Stimulated activated CD4-positive, alpha-beta T cell treated with anti-CD3 and anti-CD28 coated beads, Interleukin-4, amount 100 ng/mL, for 4 hours (primary cell): Measurements from ENCODE around the gene COPB2.
A peak's percentile ranks its signal among the peaks of the same experiment; 100 is the strongest.
"Not testable (repeated sequence)": the region's sequence is repeated elsewhere in the genome, so short reads cannot be mapped to it uniquely, and the experiment has no call there.

Experiments
- DNase-seq, 2 experiments: peaks; one replicate each; pipeline ENCODE4 v3.0.0-alpha.2; 2020

The COPB2 gene

DNA sequence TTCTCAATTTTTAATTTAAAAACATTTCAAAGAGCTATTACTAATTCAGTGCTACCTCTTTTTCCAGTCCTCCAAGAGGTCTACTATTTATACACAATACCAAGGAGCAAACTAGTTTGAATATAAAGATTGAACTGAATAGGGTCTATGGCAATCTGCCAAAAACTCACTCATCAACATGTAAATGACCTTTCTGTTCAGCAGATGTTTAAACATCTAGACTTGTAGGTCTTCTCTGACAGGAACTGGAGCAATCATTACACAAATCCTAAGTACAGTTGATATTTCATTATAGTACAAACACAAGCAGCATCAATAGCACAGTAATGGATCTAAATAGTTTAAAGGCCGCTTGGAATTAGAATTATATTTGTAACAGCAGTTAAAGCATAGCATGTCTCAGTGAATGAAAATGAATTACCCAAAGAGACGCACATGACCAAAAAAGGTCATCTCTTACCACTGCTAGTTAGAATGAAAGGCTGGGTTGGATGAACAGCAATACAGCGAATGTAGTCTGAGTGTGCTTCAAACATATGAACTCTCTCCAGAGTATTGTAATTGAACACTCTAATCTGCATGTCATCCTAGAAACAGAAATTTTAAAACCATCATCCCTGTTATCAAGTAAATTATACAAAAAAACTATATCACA, 10.7 kb downstream of the COPB2 start:
- no peak for DNase-seq

DNA sequence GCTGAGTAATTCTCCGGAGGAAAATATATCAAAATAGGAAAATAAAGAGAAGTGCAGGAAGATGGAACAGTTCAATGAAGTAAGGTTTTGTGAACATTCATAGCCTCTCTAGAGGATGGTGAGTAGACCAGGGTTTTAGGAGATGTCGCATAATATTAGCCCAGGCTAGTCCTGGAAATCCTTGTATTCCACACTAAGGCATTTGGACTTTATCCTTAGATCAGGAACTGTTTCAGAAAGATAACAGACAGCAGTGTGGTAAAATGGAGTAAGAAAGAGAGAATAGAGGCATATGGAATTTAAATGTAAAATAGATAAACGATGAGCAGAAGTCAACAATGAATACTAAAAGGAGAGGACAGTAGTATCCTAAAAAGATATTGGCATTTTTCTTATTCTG, 12.1 kb downstream of the COPB2 start:
- no peak for DNase-seq

- DNase-seq = no peak
These were observed 15.3 kb downstream of the COPB2 start for GRCh38 chr3:139374099-139374498.

- DNase-seq = no peak
These were observed 24.9 kb downstream of the COPB2 start for GRCh38 chr3:139364549-139364948.

- no peak for DNase-seq
These were observed 28.2 kb downstream of the COPB2 start for GRCh38 chr3:139361276-139361675.

DNA sequence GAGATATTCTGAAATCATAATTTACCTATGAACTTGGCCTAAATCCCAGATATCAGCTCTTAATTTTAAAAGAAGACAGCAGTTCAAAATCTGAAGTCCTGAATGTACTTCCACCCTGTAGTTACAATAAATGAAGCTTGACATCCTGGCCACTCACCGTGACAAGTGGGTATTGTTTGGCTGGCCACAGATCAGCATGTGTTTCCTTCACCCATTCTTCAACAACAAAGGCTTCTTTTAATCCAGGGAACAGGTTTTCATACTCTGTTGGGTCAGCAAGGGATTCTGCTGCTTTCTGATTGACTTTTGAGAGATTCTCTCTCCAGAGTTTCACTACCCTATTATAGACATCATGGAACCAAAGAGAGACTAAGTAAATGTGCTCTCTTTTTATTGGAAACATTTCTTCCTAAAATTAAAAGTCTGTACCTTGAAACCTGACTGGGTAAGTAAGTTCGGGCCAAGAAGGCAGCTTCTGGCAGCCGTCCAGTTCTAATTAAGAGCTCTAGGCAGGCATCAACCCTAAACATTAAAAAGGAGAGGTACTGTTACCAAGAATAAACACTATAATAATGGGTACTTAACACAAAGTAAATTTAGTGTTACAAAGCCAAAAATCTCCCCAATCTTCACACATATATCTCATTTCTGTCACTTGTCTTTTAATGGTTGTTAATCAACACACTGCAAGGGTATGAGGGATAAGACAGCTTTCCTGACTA, 30.4 kb downstream of the COPB2 start:
- no peak for DNase-seq

DNA sequence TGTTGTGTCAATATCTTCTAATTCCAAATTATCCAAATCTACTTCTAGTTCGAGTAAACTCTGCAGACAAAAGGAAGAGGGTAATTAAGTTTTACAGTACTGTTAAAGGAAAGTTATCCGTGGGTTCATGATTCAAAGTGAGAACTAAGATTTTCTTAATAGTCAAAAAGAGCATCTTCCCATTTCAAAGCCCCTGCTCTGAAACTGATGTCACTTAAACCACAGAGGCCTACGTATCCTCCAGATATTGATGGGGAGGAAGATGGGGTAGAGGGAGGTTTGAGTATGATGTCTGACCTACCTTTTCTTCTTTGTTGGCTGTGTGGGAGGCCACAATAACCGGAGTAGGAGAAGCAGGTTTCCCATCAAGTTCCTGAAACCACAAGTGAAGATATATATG, 31.5 kb downstream of the COPB2 start:
- no peak for DNase-seq

DNA sequence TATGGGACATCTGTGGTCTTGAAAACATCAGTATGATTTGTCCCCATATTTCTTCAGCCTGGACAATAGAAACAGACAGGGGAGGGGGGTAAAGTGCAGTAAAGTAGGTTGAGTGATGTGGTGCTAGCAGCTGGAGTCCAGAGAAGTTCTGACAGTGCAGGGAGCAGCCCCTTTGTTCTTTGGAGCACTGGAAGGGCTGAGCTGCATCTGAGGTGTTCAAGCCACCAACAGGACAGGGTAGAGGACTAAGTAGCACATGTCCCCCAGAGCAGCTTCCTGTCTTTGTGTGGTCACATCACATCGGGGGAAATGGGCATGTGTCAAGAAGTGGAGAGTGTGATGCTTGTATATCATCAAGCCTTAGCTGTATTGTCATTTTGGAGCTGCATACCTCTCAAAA, 33.6 kb downstream of the COPB2 start:
- no peak for DNase-seq

- no peak for DNase-seq
These were observed 34.0 kb downstream of the COPB2 start for GRCh38 chr3:139355476-139355875.

DNA sequence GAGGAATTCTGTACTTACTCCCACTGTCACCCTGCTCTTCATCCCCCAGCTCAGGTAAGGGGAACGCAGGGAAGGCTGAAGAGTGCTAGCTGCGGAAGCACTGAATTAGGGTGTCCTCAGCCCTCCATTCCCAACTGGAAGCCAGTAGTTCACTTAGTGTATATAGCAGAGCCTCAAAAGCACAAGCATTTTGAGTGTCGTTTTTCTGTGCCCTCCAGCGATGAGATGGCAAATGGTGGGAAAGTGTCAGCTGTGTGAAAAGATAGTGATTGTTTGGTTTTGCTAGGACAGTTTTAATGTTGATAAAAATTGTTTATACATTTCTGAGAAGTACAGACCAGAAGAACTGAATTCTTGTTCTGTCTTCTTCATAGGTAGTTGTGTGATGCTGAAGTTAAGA, 34.8 kb downstream of the COPB2 start:
- no peak for DNase-seq

DNA sequence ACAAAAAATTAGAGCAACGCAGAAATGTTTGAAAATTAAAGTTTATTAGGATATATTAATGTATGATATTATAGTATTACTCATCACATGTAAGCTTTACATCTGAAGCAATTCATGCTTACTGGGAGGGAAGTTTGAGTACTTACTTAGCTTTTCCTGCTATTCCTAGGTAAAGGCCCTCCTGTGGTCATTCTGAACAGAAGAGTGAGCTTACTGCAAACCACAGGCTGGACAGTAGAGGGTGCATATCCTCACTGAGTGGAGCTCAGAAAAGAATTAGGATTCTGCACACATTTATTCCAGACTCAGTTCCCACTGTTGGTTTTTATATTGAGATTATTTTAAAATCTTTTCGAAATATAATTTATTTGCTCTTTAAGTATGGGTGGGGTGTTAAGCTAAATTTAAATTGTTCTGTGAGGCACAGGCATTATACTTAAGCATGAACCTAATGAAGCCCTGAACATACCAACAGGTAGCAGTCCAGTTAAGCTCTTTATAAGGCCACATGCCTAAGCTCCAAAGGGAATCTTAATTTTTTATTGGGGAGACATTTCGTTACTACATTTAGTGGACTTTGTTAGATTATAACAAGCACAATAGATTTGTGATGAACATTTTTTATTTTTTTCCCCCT, 35.4 kb downstream of the COPB2 start:
- DNase-seq = no peak

DNA sequence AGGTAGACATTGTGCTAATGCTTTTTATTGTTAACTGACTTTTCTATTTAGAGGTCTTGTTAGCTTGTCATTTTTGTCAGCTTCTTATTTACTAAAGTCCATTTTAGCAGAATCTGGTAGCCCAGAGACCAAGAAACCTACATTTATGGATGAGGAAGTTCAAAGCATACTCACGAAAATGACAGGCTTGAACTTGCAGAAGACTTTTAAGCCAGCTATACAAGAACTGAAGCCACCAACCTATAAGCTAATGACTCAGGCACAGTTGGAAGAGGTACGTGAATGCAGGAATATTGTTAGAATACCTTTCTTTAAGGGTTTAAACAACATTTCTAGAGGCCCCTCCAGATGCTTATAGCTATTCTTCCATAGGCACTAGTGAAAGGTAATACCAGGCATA, 42.7 kb downstream of the COPB2 start:
- DNase-seq = no peak

DNA sequence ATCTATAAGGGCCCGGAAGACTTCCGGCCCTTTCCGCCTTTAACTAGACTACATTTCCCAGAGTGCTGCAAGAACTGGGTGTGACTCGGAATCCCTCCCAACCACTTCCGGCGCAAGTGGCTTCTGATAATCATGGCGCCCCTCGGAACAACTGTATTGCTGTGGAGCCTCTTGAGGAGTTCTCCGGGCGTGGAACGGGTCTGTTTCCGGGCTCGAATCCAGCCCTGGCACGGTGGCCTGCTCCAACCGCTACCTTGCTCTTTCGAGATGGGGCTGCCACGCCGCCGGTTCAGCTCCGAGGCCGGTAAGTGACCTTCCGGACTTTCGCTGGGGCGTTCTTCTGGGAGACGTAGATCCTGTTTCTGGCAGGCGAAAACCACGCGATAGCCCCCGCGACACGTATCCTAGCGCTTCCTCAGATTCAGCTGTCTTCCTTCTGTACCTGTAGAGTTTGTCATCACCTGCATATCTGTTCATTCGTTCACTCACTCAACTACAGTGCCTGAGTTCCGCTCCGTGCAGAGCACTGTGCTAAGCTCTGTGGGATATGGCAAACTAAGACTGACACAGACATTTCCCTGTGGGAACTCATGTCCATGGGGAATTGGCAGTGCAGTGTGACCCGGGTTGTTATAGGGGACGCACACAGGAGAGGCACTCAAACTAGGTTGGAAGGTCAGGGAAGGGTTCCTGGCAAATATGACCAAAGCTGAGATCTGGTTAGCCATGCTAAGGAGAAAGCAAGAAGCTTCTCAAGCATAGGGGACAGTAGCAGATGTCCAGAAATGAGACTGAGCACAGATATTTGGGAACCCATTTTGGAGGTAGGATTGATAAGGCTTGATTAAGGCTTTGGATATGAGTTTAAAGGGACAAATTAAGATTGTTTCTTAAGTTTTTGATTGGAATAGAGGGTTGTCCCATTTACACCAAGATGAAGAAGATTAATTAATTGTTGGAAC, 45.3 kb downstream of the COPB2 start, which contains the start of gene MRPS22:
Gene MRPS22 (plus strand): TSS at position 126 of the 962 bp plus-strand sequence. CDS start 7 bp downstream, at position 133.
- DNase-seq = peak; percentile 67 to 79

GRCh38 chr3:139342054-139342453, 47.4 kb downstream of the COPB2 start:
- no peak for DNase-seq

- no peak for DNase-seq
These were observed 48.7 kb downstream of the COPB2 start for GRCh38 chr3:139340784-139341183.

- no peak for DNase-seq
These were observed 50.1 kb downstream of the COPB2 start for GRCh38 chr3:139339219-139339906.

DNA sequence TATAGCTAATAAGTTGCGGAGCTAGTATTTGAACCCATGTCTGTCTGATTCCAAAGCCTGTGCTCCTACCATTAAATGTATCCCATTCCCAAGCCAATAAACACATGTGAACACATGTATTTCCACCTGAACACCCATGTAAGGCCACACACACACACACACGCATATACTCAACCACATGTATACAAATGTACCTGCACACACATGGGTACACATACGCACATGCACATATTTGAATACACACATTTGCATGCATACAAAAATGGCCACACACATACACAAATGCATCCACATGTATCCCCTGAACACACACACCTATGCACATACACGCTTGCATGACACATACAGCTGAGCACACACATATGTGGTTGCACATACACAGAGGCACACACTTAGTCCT, 51.0 kb downstream of the COPB2 start:
- no peak for DNase-seq

DNA sequence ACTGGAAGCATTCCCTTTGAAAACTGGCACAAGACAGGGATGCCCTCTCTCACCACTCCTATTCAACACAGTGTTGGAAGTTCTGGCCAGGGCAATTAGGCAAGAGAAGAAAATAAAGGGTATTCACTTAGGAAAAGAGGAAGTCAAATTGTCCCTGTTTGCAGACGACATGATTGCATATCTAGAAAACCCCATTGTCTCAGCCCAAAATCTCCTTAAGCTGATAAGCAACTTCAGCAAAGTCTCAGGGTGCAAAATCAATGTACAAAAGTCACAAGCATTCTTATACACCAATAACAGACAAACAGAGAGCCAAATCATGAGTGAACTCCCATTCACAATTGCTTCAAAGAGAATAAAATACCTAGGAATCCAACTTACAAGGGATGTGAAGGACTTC, 54.8 kb downstream of the COPB2 start:
- not testable (repeated sequence) for DNase-seq

DNA sequence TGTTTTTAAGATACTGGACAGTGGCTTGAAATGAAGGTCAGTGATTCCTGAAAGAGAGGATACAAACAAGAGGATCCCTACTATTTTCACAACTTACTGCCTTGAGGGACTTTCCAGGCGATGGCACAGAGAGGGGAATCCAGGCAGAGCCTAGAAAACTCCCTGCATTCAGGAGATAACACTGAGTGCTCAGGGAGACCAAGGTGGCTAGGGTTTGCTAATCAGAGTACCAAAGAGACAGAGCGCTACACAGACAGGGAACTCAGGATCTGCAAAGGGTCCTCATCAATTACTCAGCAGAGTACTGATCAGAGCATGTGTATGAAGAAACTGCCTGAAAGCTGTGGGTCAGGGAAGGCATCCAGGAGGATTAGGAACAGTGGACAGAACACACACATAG, 57.4 kb downstream of the COPB2 start:
- no peak for DNase-seq

DNA sequence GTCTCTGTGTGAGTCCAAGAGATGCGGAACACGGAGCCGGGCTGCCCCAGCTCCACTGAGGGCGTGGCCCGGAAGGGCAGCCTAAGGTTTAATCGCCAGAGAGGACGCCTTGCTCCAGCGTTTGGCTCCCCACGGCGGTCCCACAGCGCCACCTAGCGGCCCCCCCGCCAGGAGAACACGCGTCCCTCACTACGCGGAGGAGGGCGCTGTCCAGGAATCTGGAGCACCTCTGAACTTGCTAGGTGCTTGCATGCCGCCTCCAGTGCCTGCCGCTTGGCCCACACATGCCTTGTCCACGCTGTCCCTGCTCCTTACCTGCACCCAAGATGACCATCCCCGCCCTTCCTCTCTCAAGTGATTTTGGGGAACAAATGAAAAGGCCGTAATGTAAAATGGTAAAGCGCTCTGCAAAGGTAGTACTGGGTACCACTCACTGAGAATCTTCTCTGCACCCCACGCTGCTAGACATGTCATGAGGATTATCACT, 60.0 kb downstream of the COPB2 start:
- peak; percentile 72 to 90 for DNase-seq

GRCh38 chr3:139328356-139328755, 61.1 kb downstream of the COPB2 start:
- DNase-seq = no peak

DNA sequence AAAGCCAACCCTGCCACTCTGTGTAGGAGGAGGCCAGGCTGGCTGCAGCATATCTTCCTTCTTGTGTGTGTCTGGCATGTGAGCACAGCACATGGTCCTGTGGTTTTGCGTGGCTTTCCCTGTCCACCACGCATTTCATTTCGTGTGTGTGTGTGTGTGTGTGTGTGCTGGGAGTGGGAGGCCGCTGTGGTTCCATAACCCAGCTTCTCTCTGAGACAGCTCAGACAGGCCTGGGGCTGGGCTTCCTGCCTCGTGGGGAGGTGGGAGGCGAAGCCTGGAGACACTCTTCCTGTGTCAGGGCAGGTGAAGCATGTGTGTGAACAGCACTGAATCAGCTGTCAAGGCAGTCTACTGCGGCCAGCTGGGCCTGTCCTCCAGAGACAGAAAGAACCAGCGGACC, 61.6 kb downstream of the COPB2 start:
- peak; percentile 9 to 15 for DNase-seq
